Activated T-helper 1 cell treated with Interleukin-2 at 50 U/mL for 16 hours (primary cell): ENCODE measurements around the gene ADAMTS2.

Experiments used
- DNase-seq: peaks from one replicate; pipeline ENCODE4 v3.0.0-alpha.2; 2020; ENCODE audit warnings: low read depth

Gene ADAMTS2

GRCh38 chr5:179080724-179081123 lies 264.5 kb downstream of the ADAMTS2 start:
- DNase-seq = no peak

- DNase-seq = no peak
These were observed 265.9 kb downstream of the ADAMTS2 start for GRCh38 chr5:179079165-179079987.

DNA sequence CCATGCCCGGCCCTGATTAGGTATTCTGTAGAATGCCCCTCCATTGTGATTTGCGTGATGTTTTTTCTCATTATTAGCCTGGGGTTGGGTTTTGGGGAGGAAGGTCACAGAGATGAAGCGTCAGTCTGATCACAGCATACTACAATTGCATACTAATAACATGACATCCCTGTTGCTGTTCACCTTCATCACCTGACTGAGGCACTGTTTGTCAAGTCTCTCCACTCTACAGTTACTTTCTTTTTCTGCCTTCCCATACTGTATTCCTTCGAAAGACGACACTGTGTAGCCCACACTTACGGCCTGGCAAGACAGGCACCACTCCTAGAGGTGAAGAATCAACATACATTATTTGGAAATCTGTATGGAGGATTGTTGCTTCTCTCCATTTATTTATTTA lies 279.6 kb downstream of the ADAMTS2 start:
- DNase-seq = no peak

- no peak for DNase-seq
These were observed 284.2 kb downstream of the ADAMTS2 start for GRCh38 chr5:179061025-179061424.
